HG03571 (cell line): Measurements from ENCODE around the gene ITGA3.

Experiments used
- ATAC-seq: cut with Tn5 transposase; IDR thresholded peaks from one replicate; pipeline ENCODE4 v1.9.1; 2021; ENCODE audit not compliant: unreplicated experiment

The ITGA3 gene

GRCh38 chr17:50055426-50056216 is at the start of gene ITGA3:
ITGA3 (plus strand) TSS chr17:50056110; CDS start chr17:50056440, 330 bp downstream.
- no peak for ATAC-seq

DNA sequence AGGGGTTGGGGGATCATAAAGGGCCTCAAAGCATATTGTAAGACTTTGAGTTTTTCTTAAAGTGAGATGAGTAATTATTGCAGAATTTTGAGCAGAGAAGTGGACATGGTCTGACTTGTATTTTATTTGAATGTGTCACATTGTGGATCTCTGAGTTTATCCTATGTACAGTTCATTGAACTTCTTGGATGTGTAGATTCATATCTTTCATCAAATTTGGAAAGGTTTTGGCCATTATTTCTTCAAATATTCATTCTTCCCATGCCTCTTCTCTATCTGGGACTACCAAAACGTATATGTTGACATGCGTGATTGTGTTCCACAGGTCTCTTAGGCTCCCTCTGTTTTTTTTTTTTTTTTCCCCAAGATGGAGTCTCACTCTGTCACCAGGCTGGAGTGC is 46.6 kb upstream of the ITGA3 start:
- ATAC-seq = no peak

- no peak for ATAC-seq
Measured at GRCh38 chr17:50013079-50013478, 42.8 kb upstream of the ITGA3 start.

GRCh38 chr17:50014471-50015088 is 41.3 kb upstream of the ITGA3 start:
- ATAC-seq = no peak

DNA sequence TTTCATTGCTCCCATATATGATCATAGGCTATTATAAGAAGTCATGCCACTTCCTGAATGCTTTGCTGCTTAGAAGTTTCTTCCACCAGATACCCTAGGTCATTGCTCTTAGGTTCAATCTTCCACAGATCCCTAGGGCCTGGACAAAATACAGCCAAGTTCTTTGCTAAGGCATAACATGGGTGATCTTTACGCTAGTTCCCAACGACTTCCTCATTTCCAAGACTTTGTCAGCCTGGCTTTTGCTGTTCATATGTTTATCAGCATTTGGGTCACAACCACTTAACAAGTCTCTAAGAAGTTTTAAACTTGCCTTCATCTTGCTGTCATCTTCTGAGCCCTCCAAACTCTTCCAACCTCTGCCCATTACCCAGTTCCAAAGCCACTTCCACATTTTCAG is 40.8 kb upstream of the ITGA3 start:
- no peak for ATAC-seq

GRCh38 chr17:50018909-50019308 is 37.0 kb upstream of the ITGA3 start:
- no peak for ATAC-seq

- no peak for ATAC-seq
Measured at GRCh38 chr17:50020841-50021599, 34.9 kb upstream of the ITGA3 start.

GRCh38 chr17:50021681-50022370 is 34.1 kb upstream of the ITGA3 start:
- ATAC-seq = no peak

GRCh38 chr17:50022463-50023130 is 33.3 kb upstream of the ITGA3 start:
- no peak for ATAC-seq

GRCh38 chr17:50023520-50023919 is 32.4 kb upstream of the ITGA3 start:
- no peak for ATAC-seq

GRCh38 chr17:50024808-50025207 is 31.1 kb upstream of the ITGA3 start:
- no peak for ATAC-seq

- no peak for ATAC-seq
Measured at GRCh38 chr17:50026046-50026675, 29.7 kb upstream of the ITGA3 start.

DNA sequence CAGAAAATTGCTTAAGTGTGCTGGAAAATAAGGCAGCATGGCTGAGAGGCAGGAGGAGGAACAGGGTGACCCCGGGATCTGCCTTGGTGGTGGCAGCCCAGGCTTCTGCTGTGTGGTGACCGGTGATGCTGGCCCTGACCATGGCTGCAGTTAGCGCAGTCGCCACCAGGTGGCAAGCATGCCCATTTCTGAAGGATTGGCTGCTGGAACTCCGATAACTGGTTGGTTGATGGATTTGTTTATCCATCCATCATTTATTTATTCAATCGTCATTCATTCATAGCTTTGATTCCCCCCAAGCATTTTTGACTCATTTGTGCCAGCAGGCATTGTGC is 29.1 kb upstream of the ITGA3 start:
- ATAC-seq = no peak

DNA sequence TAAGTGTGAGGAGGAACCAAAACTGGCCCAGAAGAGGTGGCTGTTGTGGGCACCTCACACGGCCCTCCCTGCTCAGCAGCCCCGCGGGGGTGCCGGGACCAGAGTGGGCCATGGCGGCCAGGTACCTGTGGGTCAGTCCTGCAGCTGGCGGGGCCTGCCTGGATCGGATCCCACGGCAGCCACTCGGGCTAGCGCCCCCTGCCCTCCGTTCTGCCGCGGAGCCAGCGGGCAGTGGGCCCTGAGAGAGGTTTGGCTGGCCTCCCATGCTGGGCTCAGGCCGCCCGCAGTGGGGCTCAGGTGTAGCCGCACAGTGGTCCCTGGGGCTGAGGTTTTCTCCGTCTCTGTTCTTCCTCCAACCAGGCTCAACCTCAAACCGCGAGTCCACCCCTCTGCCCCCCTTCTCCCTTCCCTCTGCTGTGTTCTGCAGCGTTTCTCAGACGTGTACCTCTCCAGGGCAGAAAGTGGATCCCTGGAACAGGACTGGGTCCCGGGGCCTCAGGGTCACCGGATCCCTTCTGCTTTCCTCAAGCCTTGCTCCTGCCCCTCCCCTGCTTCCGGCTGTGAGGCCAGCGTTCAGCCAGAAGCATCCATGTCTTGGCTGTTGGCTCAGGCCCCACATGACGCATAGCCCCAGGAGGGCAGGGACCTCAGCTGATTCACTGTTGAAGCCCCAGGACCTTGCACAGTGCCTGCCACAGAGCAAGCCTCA is 28.6 kb upstream of the ITGA3 start:
- ATAC-seq = no peak

DNA sequence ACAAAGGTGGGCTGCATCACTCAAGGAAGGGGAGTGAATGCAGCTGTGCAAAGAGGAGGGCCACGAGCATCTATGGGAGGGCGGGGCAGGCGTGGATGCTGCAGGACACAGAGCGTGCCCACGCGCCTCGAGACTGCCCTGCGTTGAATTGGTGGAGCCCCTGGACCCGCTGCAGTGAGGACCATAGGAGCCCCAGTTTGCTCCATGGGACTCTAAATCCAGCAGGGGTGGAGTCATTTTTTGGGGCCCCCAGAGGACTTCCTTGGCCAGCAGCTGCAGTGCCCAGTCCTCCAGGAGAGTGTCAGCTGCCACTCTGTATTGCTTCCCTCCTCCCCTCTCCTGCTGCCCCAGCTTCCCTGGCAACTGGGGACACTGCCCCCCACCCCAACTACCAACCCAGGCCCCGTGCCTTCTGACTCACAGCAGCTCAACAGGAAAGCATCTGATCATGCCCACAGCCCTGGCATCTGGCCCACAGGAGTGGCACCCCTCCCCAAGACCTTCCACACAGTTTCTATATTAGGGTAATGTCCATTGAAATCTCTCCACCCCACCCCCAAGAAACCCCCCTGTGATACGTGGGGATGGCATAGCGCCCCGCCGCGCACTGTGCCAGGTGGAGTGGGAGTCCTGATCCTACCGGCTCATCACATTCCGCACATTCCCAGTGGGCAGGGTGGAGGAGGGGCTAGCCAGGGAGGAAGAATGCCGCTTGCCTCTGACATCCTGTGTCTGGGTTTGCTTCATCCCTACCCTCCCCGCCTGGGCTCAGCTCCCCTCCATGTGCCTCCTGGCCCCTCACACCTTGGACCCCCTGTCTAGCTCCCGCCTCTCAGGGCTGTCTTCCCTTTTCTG is 27.8 kb upstream of the ITGA3 start:
- ATAC-seq = no peak

DNA sequence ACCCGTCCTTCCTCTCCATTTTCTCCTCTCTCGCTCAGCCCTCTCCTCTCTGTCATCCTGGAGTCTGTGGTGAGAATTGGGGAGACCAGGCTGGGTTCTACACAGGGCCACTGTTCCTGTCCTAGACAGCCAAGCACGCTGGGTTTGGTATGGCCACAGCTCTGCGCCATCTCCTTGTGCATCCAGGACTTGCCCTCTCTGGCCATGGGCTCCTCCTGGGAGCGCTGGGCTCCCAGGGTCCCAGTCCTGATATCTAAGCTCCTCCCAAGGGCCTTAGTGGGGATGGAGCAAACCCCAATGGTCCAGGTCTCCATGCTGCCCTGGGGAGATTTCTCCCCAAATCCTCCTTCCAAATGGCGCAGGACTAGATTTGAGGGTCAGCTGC is 27.2 kb upstream of the ITGA3 start:
- no peak for ATAC-seq

DNA sequence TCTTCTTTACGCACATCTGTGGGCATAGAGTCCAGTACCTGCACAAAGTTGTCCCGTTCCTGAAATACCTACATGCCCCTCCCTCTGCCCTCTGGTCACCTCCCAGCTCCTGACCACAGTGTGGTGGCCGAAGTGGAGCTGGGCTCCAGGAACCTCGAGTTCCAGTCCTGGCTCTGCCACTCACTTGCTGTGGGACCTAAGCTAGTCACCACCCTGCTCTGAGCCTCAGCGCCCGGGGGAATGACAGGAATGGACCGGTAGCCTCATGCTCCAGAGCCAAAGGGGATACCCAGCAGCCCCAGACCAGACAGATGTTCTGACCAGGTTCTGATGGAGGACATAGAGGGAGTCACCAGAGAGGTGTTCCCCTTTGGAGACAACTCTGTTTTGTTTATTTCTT is 26.7 kb upstream of the ITGA3 start:
- ATAC-seq = no peak

GRCh38 chr17:50033316-50033715 is 22.6 kb upstream of the ITGA3 start:
- no peak for ATAC-seq
